Umbilical cord (tissue), 1 donor: ENCODE results near the gene MSL3B.

Experiments used
- DNase-seq: peaks from one replicate; pipeline ENCODE4 v3.0.0-alpha.2; 2015; ENCODE audit warnings: low spot score

The MSL3B gene

DNA sequence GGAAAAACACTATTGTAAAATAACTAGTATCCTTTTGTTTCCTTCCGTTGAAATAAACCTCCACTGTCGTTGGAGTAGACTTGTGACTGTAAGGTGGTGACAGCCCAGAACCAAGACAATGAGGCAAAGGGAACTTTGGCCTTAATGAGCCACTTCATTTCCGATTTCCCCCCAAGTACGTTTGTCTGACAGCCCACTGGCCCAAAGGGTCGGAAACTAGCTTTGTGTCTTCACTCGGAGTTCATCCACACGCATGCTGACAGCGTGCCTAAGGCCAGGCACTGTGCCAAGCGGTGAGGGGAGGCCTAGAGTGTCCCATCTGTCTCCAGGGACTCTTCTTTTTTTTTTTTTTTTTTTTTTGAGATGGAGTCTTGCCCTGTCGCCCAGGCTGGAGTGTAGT is 34.8 kb downstream of the MSL3B start:
- DNase-seq: no peak

DNA sequence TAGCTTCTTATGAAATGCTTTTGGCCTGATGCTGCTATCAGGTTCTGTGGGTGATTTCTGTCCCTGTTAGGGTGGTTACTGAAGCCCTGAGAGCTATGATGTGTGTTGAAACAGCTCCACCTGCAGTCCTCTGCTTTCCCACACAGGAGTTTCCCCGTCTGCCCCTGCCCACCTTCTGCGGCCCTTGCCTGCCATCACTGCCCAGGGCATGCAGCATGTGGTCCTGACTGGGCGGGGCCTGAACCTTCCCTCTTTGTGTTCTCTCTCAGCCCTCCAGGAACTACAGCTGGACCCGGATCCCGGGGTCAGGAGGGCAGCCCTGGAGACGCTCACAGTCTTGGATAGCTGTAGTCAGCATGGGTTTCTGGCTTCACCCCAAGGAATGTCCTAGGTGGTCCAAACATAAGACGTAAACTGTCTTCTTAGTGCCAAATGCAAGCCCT is 35.3 kb downstream of the MSL3B start:
- peak; percentile 21 for DNase-seq

DNA sequence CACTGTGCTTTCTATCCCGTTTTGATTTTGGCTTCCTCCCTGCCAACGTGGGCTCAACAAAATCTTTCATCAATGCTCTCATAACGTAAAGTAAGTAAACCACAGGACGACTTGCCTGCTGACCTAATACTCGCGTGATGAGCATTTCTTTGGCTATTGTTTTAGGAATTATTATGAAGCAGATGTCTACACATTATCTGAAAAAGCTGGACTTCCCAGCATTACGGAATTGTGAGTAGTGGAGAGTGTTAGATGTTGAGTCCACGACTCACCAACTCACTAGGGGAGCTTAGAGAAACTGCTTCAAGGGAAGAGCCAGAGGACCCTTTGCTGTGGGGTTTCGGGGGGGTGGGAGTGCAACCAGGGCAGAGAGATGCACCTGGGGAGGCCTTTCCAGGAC is 35.8 kb downstream of the MSL3B start:
- DNase-seq: no peak

DNA sequence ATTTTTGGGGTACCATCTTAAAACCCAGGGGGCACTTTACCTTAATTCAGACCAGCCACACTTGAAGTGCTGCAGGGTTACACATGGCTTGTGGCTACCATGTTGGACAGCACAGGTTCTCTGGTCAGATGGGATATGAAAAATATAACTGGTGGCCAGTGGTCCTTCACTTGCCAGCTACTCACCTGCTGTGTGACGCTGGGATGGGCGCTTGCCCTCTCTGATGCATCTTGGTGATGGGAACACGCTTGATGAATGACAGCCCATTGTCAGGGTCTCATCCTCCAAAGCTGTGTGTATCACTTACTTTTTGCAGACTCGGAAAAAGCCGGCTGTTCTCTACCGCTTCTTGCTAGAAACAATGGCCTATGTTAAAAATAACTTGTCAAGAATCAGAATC is 36.3 kb downstream of the MSL3B start:
- DNase-seq: no peak

DNA sequence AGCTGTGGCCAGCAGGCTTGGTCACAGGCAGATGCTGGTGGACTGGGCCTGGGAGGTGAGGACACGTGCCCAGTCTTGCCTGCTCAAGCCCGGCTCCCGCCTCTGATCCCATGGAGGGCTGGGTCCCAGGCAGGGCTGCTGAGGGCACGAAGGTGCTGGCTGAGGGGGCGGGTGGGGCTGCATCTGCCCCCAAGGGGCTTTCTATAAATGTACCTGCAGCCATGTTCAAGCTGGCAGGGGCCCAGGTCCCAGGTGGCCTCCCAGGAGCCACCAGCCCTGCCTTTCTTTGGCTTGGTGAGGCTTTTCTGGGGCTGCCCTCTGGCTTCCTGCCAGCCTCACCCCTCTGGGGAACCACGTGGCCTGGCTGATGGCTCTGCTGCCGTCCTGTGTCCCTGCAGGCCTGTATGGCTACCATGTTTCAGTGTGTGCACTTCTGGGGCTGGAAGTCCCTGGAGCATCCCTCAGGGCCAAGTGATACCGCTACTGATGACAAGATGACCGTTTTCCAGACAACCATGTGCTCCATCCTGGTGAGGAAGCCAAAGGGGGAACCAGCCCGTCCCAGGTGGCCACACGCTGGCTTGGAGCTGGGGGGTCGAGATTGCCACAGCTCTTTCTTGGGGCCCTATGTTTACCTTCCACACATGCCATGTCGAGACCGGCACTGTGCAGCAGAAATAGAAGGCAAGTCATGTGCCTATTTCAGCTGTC is 37.0 kb downstream of the MSL3B start:
- DNase-seq: no peak

DNA sequence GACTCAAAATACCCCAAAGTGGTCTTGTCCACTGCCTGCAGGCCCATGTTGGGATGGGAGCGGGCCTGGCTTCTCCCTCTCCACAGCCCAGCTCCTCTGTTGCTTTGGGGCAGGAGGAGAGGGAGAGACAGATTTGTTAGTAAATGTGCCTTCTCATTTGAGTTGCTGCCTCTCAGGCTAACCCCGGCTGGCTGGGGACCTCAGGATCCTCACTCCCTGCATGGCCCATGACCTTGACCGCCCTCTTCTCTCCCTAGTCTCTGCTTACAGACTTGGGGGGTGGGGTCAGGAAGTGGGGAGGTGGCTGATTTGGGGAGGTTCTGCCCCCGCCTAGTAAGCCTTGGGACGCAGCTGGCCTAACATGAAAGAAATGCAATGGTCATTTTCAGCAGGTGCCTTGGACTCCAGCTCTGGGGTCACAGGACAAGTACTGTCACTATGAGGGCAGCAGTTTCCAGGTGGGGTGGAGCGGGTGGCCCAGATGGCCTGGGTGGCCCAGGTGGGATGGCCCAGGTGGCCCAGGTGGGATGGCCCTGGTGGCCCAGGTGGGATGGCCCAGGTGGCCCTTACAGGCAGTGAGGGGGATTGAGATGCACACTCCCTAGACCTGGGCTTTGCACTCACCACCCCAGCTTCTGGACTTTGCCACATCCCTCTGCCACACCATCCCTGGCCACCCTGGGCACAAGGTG is 37.9 kb downstream of the MSL3B start:
- no peak for DNase-seq

DNA sequence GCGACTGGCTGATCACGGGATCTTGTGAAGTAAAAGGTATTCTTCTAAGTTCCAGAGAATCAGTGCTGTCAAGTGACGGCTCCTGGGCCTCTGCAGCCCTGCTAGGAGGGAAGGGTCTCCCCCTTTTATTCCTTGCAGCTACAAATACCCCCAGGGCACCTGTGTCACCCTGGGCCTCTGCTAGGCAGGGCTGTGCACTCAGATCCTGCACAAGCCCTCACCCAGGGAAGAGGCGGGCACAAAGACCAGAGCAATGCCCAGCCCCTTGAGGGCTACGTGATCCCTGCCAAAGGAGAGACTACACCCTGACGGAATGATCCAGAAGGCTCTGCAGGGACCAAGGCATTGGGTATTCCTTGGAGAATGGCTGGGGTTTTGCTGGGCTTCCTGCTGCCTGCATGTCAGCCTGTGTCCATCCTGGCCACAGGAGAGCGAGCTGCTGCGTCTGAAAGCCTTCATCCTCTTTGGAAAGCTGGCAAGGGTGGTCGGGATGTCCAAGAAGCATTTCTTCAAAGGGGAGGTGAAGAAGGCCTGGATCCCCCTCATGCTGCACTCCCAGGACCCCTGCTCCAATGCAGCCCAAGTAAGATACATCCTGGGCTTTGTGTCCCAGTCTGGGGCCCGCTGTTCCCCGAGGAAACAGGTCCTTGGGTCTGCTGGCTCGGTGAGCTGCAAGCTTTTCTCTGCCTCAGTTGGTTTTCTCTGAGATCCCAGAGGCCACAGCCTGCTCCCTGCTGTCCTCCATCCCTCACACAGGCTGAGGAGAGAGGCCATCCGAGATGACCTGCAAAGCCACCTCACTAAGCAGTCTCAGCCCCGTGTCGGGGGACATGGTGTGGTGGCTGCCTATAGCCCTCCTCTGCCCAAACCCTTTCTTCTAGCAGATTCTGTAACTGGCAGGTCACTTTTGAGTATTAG is 38.7 kb downstream of the MSL3B start:
- no peak for DNase-seq

DNA sequence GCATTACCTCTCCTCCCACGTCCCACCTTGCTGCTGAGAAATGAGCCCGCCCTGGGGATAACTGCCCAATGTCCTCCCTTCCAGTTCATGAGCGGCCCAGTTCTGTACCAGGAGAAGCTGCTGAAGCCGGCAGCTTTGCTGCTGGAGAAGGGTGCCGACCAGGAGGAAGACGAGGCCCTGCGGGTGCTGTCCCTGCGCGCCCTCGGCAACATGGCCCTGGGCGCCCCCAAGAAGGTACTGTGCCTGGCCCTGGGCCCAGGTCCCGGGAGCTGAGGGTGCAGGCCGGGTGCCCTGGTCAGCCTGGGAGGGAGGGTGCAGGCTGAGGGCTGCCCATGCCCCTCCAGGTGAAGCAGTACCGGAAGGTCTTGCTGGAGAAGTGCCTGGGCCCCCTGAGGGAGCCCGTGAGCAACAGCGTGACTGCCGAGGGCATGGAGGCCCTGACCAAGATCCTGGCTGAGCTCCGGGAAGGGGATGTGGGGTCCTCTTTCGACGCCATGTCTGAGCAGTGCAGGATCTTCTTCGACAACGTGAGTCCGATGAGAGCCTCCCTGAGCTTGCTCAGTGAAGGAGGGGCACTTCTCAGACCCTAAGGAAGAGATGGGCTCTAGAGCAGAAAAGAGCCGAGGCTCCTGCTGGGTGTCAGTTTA is 39.5 kb downstream of the MSL3B start:
- no peak for DNase-seq

DNA sequence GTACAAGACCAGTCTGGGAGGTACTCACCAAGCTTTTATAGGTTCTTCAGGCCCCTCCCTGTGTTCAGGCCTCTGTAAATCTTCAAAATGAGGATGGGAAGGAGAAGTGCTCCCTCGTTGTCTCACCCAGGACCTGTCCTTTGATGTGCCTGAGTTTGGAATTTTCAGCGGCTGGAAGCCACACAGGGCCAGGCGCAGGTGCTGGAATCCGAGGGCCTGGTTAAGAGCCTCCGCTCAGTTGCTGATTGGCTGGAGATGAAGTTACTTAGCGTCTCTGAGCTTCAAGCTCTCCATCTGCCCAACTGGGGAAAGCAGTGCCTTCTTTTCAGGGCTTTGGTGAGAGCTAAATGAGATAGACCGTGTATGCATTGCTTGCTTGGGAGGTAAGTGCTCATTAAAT is 43.8 kb downstream of the MSL3B start:
- no peak for DNase-seq

DNA sequence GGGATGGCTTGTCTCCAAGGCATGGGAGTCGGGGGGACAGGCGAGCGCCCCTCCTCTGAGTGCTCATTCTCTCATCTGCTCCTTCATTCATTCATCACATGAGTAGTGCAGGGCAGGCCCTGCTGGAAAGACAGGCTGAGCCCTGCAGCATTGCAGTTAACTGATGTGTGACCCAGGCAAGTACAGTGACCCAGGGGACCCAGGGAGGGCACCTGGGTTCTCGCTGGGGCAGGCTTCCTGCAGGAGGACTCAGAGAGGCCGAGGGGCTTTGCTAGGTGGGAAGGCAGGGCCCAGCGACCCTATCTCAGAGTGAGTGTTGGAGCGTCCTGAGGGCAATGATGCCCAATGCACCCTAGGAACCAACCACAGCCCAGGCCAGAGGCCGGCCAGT is 44.5 kb downstream of the MSL3B start:
- DNase-seq: no peak

DNA sequence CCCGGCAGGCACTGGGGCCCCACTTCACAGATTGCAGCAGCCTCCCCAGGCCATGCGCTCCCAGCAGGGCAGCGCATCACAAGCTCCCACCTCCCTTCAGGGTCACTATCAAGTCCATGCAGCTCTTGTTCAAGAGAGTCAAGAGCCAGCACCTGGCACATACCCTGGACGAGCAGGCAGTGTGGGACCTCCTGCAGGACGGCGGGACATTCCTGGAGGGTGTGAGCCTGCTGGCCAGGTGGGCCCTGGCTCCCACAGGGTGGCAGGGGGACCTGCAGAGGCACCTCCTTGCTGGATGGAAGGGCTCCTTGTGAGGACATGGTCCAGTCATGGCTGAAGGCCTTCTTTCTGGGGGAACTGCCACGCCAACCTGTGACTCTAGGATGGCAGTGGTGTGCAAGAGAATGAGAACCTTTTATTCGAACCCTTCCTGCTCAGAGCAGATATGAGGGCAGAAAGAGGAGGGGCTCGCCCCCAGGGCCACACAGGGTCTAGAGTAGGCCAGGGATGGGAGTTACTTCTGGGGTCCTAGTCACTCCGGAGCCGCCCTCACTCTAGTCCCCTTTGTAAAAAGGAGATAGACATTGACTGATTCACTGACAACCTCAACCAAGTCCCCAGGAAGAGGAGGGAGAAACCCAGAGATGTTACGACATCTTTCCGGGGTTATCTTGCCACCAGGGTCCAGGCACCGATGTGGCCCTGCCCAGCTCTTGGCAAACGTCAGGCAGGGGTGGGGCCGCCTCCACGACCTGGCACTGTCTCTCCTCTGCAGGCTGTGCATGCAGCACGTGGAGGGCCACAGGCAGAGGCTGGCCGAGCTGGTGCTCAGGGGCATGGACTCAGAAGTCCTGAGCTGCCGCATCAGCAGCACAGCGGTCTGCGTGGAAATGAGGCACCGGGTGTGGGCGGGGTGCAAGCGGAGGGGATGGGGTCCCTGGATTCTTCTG is 45.1 kb downstream of the MSL3B start:
- DNase-seq: no peak

DNA sequence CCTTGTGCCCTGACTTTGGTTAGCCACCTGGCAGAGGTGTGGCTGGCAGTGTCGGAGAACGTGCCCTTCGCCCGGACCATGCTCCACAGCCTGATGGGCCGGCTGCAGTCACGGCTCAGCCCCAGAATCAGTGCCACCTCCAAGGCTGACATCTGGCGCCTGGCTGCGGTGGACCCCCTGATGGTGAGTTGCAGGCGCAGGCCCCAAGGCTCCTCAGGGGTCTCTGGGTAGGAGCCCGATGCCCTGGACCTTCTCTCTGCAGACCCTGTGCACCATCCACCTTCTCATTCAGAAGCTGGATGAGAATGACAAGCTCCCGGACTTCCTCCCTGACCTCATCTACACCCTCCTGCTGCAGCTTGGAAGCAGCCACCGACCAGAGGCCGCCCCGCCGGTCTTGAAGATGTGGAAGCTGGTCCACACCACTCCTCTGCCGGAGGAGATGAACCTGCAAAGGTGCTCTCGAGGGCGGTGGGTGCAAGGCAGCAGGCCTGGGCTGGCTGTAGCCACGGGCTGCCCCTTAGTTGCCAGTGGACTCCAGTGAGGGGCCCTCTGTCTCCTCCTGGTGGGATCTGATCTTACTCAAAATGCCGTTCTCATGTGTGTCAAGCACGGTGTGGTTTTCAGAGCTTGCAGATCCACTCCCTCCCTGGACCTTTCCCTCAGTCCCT is 46.0 kb downstream of the MSL3B start:
- DNase-seq: no peak

DNA sequence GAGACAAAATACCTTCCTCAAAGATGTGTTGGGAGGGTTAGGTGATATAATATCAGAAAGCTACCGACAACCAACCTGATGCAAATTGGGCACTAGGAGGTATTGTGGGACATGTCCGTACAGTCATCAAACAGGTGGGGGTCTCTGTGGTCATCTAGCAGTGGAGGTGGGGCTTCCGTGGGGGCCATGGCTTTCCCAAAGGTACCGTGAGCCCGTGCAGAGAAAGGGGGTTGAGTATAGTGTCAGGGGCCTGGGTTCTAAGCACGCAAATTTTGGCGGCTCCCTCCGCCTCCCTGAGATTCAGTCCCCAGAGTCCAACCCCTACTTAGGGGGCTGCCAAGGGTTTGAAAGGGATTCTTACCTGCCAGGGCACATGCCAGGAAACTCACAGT is 46.5 kb downstream of the MSL3B start:
- no peak for DNase-seq

DNA sequence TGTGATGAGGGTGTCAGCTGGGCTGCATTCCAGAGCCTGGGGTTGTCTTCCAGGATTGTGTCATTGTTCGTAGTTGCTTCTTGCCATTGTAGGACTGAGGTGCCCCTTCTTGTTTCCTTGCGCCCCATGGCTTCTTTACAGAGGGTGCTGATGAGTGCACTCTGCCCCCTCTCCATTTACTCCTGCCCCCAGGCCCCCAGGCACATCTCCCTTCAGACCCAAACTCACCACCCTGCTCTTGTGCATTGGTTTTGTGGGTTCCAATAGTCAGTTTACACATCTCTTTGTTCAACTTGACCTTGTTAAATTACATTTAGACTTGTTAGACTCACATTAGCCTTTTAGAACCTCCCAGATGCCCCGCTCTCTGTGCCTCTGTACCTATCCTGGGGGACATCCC is 47.0 kb downstream of the MSL3B start:
- no peak for DNase-seq

DNA sequence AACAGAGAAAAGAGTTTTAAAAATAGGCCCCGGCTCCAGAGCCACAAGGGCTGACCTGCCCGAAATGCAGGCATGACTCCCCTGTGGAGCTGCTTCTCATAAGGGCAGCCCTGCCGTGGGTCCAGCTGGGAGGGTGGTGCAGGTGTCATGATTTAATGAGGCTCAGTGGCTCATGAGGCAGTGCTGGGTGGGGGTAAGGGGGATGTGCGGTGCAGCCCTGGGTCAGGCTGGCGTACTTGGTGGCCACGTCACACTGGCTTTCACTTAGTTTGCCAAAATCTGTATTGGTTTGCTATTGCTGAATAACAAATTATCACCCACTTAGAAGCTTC is 47.4 kb downstream of the MSL3B start:
- DNase-seq: no peak

DNA sequence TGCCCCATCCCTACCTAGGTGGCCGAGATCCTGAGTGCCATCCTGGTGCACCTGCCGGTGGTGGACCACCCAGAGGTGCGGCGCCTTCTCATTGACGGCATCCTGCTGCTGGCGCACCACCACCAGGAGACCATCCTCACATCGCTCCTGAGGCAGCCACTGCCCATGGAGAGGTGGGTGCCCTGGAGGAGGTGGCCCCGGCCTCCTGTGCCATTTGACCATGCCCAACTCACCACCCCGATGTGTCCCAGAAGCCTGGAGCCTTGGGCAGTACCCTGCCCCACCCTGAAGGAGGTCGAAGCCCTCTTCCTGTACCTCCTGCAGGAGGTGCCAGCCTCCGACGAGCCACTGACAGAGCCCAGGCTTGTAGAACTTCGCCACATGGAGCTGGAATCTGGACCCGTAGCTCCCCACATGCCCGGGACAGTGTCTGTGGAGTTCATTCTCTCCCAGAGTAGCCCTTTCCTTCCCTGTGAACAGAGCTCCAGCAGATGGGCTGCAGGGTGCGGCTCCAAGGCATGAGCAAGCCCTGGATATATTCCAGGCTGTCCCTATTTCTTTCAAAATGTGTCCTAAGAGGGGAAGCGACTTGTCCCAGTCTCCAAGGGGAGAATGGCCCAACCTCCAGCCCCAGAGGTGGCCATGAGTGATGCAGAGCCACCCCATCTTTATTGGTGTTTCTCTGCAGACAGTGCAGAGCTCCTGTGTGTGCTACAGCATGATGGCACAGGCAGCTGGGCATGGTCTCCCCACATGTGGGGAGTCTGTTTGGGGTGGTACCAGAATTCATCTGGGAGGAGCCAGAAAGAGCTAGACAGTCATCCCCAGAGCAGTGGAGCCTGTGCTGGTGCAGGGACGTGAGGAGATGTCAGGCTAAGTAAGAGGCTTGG is 48.1 kb downstream of the MSL3B start:
- no peak for DNase-seq

DNA sequence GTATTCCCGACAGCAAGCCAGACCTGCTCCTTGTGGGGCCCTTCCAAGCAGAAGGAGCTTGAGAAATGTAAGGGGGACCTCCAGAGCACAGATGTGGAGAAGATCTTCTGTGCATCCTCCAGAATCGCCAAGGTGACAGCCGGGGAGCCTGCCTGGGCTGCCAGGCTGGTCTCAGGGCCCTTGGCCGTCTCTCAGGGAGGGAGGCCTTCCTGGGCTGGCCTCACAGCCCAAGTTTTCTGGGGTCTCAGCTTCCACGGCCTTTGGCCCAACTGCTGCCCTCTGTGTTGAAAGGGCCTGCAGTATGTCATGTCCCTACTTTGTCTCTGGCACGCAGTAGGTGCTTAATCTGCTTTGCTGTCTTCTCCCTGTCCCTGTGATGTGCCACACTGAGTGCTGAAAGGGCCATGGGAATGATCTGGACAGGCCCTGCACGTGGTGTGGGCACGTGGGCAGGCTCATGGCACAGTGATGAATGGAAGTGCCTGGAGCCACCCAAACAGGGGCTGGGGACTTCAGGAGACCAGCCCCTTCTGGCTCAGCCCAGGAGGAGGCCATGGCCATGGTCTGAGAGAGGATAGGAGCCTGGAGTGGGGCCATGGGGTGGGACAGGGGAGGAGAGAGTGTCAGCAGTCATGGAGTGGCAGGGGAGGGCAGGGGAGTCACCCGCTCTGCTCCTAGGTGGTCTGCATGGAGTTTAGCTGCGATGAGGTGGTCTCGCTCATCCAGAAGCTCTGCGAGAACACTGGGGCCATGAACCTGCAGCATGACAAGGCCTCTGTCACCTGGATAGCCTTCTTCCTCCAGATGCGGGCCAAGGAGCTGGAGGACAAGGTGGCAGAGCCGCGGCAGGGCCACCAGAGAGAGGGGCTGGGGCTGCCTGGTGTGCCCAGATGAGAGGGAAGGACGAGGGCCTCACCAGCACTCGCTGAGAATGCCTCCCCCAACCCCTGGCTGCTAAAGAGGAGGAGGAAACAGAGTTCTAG is 49.3 kb downstream of the MSL3B start:
- no peak for DNase-seq

DNA sequence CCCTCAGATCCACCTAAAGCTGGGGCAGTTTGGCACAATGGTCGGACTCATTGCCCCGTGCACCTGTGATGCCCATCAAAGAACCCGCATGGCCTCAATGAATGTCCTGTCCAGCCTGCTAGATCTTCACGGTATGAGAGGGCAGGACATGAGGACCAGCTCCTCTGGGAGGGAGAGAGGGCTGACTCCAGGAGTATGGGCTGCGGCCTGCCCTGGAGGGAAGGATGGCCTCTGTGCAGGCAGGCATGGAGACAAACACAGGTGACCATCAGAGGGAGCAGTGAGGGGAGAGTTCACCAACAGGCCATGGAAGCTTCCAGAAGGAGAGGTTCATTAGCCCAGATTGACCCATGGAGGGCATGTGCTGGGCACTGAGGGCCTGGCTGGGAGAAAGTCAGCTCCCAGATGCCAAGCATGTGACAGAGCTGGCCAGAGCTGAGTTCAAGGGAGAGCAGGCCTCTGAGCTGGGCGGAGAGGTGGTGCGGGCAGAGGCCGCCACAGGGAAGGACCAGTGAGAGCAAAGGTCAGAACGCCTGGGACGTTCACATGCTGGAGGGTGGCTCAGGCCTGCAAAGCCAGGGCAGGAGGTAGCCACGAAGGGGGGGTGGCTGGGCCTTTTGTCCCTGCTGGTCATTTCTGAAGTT is 50.1 kb downstream of the MSL3B start:
- DNase-seq: no peak
